Measurements from ENCODE around the gene PAFAH2.

PAFAH2 gene

GRCh38 chr1:25927521-25928265, 70.2 kb downstream of the PAFAH2 start:
- peak in 3 of 14 donors; percentile 39 to 81 (median 55) for DNase-seq

DNA sequence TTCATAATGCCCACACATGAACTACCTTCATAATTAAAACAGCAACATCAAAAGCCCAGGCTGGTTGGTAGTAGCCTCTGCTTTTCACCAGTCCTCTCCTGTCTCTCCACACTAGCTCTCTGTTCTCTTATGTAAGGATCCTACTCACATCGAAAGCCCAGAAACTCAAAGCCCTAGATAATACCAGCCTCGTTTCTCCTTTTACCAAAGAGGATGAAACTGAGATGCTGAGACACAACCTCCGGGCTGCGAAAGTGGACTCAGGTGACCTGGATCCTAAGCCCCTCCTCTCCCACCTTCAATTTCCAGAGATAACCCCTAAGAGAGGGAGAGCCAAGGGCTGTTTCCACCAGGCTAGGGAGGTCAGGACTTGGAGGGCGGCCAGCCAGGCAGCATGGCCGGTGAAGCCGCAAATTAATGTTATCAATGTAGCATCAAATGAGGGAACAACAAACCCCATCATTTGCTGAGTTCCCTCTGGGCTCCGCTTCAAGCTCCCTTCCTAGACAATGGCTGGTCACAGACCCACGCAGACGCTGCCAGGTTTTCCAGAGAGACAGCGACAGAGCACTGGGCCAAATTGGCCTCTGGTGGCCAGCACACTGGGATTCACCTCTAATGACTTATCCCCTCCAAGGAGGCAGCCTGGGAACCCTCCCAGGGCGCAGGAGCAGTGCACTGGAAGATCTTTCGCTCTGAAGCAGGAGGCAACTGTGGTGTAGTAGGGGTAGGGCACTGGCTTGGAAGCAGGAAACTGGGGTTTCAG, 70.9 kb downstream of the PAFAH2 start:
- DNase-seq, result peak in 11 of 14 donors; percentile 24 to 81 (median 52)

- no peak for DNase-seq
These were observed 73.4 kb downstream of the PAFAH2 start for GRCh38 chr1:25924454-25924853.

DNA sequence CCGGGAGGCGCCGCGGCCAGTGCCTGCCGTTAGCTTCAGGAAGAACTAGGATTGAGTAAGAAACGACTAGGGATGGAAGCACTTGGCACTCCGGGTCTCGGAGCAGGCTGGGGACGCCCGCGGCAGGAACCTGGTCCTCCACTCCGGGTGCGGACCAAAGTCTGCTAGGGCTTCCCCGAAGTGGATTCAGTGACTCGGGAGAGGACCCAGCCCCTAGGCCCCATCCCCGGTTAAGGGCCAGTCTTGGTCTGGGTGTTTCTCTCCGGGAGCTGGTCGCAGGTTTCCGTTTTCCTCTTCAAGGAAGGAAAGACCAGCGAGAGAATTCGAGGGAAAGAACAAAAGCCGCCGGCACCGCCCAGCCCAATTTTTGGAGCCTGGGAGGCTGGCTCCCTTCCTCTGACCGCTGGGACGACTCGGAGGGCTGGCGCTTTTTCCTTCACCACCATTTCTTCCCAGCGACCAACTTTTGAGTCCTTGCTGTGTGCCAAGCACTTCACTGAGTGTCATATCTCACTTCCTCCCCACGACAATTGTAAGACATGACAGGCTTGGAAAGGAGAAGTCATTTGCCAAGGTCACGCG, 74.8 kb downstream of the PAFAH2 start:
- DNase-seq, result peak in 11 of 14 donors; percentile 31 to 83 (median 61)

DNA sequence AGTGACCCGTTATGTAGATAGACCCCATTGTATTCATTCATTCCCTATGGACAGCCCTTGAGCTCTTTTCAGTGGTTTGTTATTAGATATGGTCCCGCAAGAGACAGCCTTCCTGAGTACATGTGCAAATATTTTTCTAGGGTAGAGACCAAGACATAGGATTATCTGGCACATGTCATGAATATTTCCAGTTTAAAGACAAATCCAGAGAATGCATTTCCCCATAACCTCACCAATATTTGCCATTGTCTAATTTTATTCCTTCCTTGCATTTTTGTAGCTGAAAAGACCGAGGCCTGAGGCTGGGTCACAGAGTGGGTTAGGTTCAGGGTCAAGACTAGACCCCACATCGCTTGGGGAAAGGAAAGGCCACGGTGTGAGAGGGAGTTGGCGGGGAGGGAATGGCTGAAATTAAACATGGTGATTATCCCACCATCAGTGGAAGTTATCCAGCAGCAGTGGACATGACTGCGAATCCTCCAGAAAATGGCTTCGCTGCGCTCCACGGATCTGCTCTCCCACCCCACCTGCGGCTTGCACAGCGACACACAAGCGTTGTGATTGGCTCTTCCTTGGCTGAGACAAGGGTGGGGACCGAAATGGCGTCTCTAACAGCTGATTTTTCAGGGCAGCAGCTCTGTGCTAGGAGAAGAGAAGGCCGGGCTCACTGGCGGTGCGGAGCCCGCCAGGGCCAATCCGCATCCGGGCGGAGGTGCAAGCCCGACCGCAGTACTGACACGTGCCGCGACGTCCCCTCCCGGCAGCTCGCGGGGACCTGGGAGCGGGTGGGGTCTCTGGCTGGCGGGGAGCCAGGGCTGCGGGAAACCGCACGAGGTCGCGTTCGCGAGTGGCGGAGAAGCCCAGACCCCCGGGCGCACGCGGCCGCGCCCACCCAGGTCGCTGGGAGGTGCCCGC, 75.5 kb downstream of the PAFAH2 start:
- DNase-seq, result peak in 10 of 14 donors; percentile 31 to 87 (median 62)

DNA sequence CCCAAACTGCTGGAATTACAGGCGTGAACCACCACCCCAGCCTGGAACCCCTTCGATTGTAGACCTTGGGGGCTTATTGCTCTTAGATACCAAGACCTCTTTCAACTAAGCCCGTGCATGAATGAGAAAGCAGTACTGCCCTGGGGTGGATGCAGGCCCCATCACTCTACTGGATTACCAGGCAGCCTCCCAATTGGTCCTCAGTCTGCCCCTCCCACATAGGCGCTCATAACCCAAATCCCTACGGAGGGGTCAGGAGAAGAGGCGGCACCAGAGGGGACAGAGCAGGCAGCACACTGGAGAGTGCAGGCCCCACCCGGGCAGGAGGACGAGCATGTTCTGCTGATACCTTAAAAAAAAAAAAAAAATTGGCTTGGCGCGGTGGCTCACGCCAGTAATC, 79.2 kb downstream of the PAFAH2 start:
- DNase-seq, result no peak

GRCh38 chr1:25917996-25918395, 79.9 kb downstream of the PAFAH2 start:
- no peak for DNase-seq

DNA sequence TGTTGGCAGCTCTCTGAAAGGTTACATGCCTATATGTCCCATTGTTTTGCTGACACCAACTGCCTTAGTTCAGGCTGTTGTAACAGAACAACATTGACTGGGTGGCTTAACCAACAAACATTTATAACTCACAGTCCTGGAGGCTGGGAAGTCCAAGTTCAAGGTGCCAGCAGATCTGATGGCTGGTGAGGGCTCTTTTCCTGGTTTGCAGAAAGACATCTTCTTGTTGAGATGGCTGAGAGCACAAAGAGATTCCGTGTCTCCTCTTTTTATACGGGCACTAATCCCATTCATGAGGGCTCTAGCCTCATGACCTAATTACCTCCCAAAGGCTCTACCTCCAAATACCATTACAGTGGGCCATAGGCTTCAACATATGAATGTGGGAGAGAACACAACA, 81.4 kb downstream of the PAFAH2 start:
- no peak for DNase-seq

GRCh38 chr1:25914074-25914995, 83.5 kb downstream of the PAFAH2 start:
- DNase-seq, result no peak

- DNase-seq, result no peak
These were observed 84.7 kb downstream of the PAFAH2 start for GRCh38 chr1:25913206-25913605.

DNA sequence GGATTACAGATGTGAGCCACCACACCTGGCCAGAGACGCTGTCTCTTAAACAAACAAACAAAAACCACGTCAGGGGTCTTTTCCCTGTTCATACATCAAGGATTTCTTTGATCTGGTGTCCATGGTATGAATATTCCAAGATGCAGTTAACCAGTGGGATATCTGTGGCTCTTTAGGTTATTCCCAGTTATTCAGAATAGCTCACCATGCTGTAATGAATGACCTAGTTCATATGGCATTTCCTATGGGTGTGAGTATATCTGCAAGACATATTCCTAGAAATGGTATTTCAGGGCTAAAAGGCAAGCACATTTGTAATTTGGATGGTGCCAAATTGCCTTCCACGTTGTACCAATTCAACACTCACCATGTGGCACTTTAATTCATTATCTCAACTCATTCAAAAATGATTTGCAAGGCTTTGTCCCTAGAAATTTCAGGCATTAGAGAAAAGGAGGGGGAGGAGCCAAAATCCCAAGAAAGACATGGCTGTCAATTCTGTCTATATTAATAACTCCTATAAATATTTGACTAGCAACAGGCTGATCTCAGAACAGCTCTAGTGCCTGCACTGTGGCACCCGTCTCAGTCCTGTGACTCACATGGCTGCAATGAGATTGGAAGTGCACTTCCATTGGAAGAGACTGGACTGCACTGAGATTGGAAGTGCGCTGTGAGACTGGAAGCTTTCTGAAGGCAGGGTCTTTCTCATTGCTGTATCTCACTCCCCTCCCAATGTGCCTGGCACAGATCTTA, 85.6 kb downstream of the PAFAH2 start:
- DNase-seq, result no peak

DNA sequence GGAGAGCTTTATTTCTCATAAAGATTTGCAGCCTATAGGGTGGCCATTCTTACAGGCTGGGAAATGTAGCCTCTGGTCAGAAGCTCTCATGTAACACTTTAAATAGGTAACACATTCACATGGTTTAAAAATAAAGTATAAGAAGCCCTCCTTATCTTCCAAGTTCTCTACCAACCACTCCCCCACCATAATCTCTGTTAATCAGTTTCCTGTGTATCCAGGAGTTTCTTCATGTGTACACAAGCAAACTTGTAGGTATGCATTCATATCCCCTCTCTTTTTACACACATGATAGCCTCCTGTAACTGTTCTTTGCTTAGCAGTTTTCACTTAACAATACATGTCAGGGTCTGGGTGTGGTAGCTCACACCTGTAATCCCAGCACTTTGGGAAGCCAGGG, 86.7 kb downstream of the PAFAH2 start:
- DNase-seq, result no peak
